H9 (cell line): ENCODE measurements around the gene AMY2A. TPM values are rescaled to one million over a fixed set of nuclear protein-coding genes. Genes with fewer than 3 reads are reported as not detected.
"Not testable (repeated sequence)": the region's sequence is repeated elsewhere in the genome, so short reads cannot be mapped to it uniquely, and the experiment has no call there.

Experiments used
- DNase-seq: peaks from one replicate; pipeline ENCODE4 v3.0.0-alpha.2; 2017
- H2AFZ ChIP-seq: one replicate; pipeline ENCODE4 v1.6.1; 2013; ENCODE audit warnings: mild to moderate bottlenecking, low read length, control low read depth, moderate library complexity
- H2AK5ac ChIP-seq: 2 replicates; pipeline ENCODE4 v1.6.1; 2013; ENCODE audit warnings: low read length, control low read depth, mixed read lengths; ENCODE audit not compliant: insufficient read length
- H2BK120ac ChIP-seq: one replicate; pipeline ENCODE4 v1.6.1; 2013; ENCODE audit warnings: low read depth, mild to moderate bottlenecking, low read length, control low read depth, inconsistent platforms; ENCODE audit not compliant: poor library complexity, severe bottlenecking
- H2BK12ac ChIP-seq: 2 replicates; pipeline ENCODE4 v1.6.1; 2013; ENCODE audit warnings: low read length, control low read depth, mixed read lengths, low read depth; ENCODE audit not compliant: insufficient read length
- H2BK15ac ChIP-seq: 2 replicates; pipeline ENCODE4 v1.6.1; 2013; ENCODE audit warnings: low read depth, low read length, control low read depth
- H2BK20ac ChIP-seq: one replicate; pipeline ENCODE4 v1.6.1; 2013; ENCODE audit warnings: low read depth, mild to moderate bottlenecking, low read length, control low read depth, inconsistent platforms; ENCODE audit not compliant: poor library complexity, severe bottlenecking
- H2BK5ac ChIP-seq: 2 replicates; pipeline ENCODE4 v1.6.1; 2013; ENCODE audit warnings: low read length, control low read depth, mixed read lengths; ENCODE audit not compliant: insufficient read length
- H3K14ac ChIP-seq: 2 replicates; pipeline ENCODE4 v1.6.1; 2013; ENCODE audit warnings: low read length, control low read depth; ENCODE audit not compliant: insufficient read depth
- H3K18ac ChIP-seq: 2 replicates; pipeline ENCODE4 v1.6.1; 2013; ENCODE audit warnings: low read depth, mild to moderate bottlenecking, mixed read lengths, low read length, control low read depth; ENCODE audit not compliant: insufficient read length
- H3K23ac ChIP-seq: 2 replicates; pipeline ENCODE4 v1.6.1; 2013; ENCODE audit warnings: low read length, control low read depth, mixed read lengths, low read depth; ENCODE audit not compliant: insufficient read length
- H3K23me2 ChIP-seq: 2 replicates; pipeline ENCODE4 v1.6.1; 2013; ENCODE audit warnings: low read depth, mild to moderate bottlenecking, mixed read lengths, low read length, control low read depth; ENCODE audit not compliant: insufficient read length, poor library complexity, severe bottlenecking
- H3K27ac ChIP-seq: 2 replicates; pipeline ENCODE4 v1.5.1; 2013; ENCODE audit warnings: low read length, control low read depth, mixed read lengths, low read depth; ENCODE audit not compliant: insufficient read length
- H3K27me3 ChIP-seq: 2 replicates; pipeline ENCODE4 v1.6.1; 2013; ENCODE audit warnings: low read length, control low read depth, inconsistent platforms; ENCODE audit not compliant: insufficient read depth
- H3K4ac ChIP-seq: 2 replicates; pipeline ENCODE4 v1.6.1; 2013; ENCODE audit warnings: low read depth, mild to moderate bottlenecking, control low read depth, inconsistent platforms, low read length, moderate library complexity
- H3K4me1 ChIP-seq: 2 replicates; pipeline ENCODE4 v1.6.1; 2013; ENCODE audit warnings: low read length, control low read depth, inconsistent platforms; ENCODE audit not compliant: insufficient read depth
- H3K4me2 ChIP-seq: 2 replicates; pipeline ENCODE4 v1.6.1; 2013; ENCODE audit warnings: low read length, control low read depth, mixed read lengths; ENCODE audit not compliant: insufficient read length, insufficient read depth
- H3K56ac ChIP-seq: 2 replicates; pipeline ENCODE4 v1.6.1; 2013; ENCODE audit warnings: low read depth, mild to moderate bottlenecking, mixed read lengths, low read length, control low read depth; ENCODE audit not compliant: insufficient read length
- H3K79me1 ChIP-seq: 2 replicates; pipeline ENCODE4 v1.6.1; 2013; ENCODE audit warnings: low read depth, mild to moderate bottlenecking, moderate library complexity, low read length, control low read depth, inconsistent platforms; ENCODE audit not compliant: insufficient read depth, poor library complexity, severe bottlenecking
- H3K79me2 ChIP-seq: 2 replicates; pipeline ENCODE4 v1.6.1; 2013; ENCODE audit warnings: low read length, control low read depth, inconsistent platforms; ENCODE audit not compliant: insufficient read depth
- H3K9ac ChIP-seq: 2 replicates; pipeline ENCODE4 v1.6.1; 2013; ENCODE audit warnings: low read length, control low read depth, mixed read lengths; ENCODE audit not compliant: insufficient read length; ENCODE audit errors: extremely low read depth
- H3K9me3 ChIP-seq: one replicate; pipeline ENCODE4 v1.6.1; 2013; ENCODE audit warnings: low read depth, low read length, inconsistent platforms; ENCODE audit not compliant: control insufficient read depth
- H3T11ph ChIP-seq: one replicate; pipeline ENCODE4 v1.6.1; 2013; ENCODE audit warnings: mild to moderate bottlenecking, low read length, control low read depth, inconsistent platforms
- H4K20me1 ChIP-seq: one replicate; pipeline ENCODE4 v1.6.1; 2013; ENCODE audit not compliant: control insufficient read depth, insufficient read length, insufficient read depth
- H4K5ac ChIP-seq: 2 replicates; pipeline ENCODE4 v1.6.1; 2013; ENCODE audit warnings: low read depth, mild to moderate bottlenecking, mixed read lengths, low read length, control low read depth; ENCODE audit not compliant: insufficient read length
- H4K8ac ChIP-seq: replicated peaks from 2 replicates; pipeline ENCODE4 v1.6.1; 2013; ENCODE audit warnings: low read length, control low read depth, mixed read lengths, low read depth; ENCODE audit not compliant: insufficient read length
- H4K91ac ChIP-seq: 2 replicates; pipeline ENCODE4 v1.6.1; 2013; ENCODE audit warnings: low read depth, mild to moderate bottlenecking, moderate library complexity, mixed read lengths, low read length, control low read depth; ENCODE audit not compliant: insufficient read length
- H3K27ac Mint-ChIP-seq, 3 experiments: 2 replicates in 2 of 3; 3 replicates in 1 of 3; pipeline ENCODE4 v1.8.0; 2020 to 2021; ENCODE audit warnings: mixed read lengths in 3 of 3, mild to moderate bottlenecking in 1 of 3, moderate library complexity in 1 of 3
- H3K27me3 Mint-ChIP-seq: 2 replicates; pipeline ENCODE4 v1.8.0; 2021; ENCODE audit warnings: low read depth, mild to moderate bottlenecking, moderate library complexity, mixed read lengths
- H3K36me3 Mint-ChIP-seq, 3 experiments: 2 replicates in 2 of 3; 3 replicates in 1 of 3; pipeline ENCODE4 v1.8.0; 2020 to 2021; ENCODE audit warnings: low read depth in 3 of 3, mixed read lengths in 3 of 3; ENCODE audit not compliant: insufficient read depth in 1 of 3
- H3K4me1 Mint-ChIP-seq, 2 experiments: 2 replicates each; pipeline ENCODE4 v1.8.0; 2020; ENCODE audit warnings: mixed read lengths in 2 of 2
- H3K4me3 Mint-ChIP-seq, 2 experiments: 2 replicates in 1 of 2; 3 replicates in 1 of 2; pipeline ENCODE4 v1.8.0; 2020 to 2021; ENCODE audit warnings: mild to moderate bottlenecking in 2 of 2, mixed read lengths in 2 of 2, moderate library complexity in 1 of 2
- H3K9me3 Mint-ChIP-seq, 2 experiments: 2 replicates in 1 of 2; 3 replicates in 1 of 2; pipeline ENCODE4 v1.8.0; 2020; ENCODE audit warnings: mild to moderate bottlenecking in 2 of 2, mixed read lengths in 2 of 2, moderate library complexity in 1 of 2
- CTCF ChIP-seq: fragments of 200-600 bp; sonication (generic); conservative IDR thresholded peaks from 3 replicates; pipeline ENCODE4 v1.8.0; 2021; ENCODE audit warnings: antibody characterized with exemption, mild to moderate bottlenecking
- WGBS: extraction: QIAGEN DNeasy Blood & Tissue Kit; methylation state at CpG from one replicate; pipeline ENCODE4 v1.1.7; 2013; ENCODE audit warnings: missing lambda C conversion rate, low lambda C conversion rate, mixed read lengths; ENCODE audit not compliant: insufficient read length; ENCODE audit errors: extremely low coverage; 5-methylcytosine and 5-hydroxymethylcytosine counted together
- total RNA-seq: library from RNA; stranded (reverse); gene quantifications from 2 replicates; pipeline ENCODE4 v1.2.1, GENCODE V29; 2021

AMY2A gene
- total RNA-seq, 1 experiment from 2014 or later: not detected

GRCh38 chr1:103584537-103584936 lies 32.7 kb upstream of the AMY2A start:
- no CpG with 5 or more reads among the region's 2 CpGs for WGBS
- H4K8ac ChIP-seq: no peak overlapping the region
- Mint-ChIP-seq H3K27me3 (no peaks in the 10 kb centered on the region), H3K27ac (no peak overlapping the region), H3K4me3 (no peak overlapping the region), H3K36me3 (peaks cover 0 to 17% (median 7%) of the 10 kb centered on the region in 3 experiments; a peak in 5 of 7 replicates), H3K4me1 (no peaks in the 10 kb centered on the region), H3K9me3 (peaks cover 28 to 41% of the 10 kb centered on the region in 2 experiments)
- no peak overlapping the region for H4K5ac ChIP-seq
- H4K91ac ChIP-seq: no peak overlapping the region
- no peak overlapping the region for H3K18ac ChIP-seq
- no peak overlapping the region for H2BK120ac ChIP-seq
- no peak overlapping the region for H3K9ac ChIP-seq
- H3K23ac ChIP-seq: no peak overlapping the region
- no peak overlapping the region for H3K27ac ChIP-seq
- H2BK15ac ChIP-seq: no peak overlapping the region
- no peaks in the 10 kb centered on the region for H3K79me2 ChIP-seq
- no peak overlapping the region for H3K4me2 ChIP-seq
- no peak for TF ChIP-seq CTCF
- H4K20me1 ChIP-seq: no peaks in the 10 kb centered on the region
- H3K27me3 ChIP-seq: no peaks in the 10 kb centered on the region
- H2BK12ac ChIP-seq: no peak overlapping the region
- no peak overlapping the region for H2AFZ ChIP-seq
- H3K14ac ChIP-seq: no peak overlapping the region
- no peaks in the 10 kb centered on the region for H3K23me2 ChIP-seq
- H3K79me1 ChIP-seq: no peaks in the 10 kb centered on the region
- no peak overlapping the region for H3T11ph ChIP-seq
- no peaks in the 10 kb centered on the region for H3K4me1 ChIP-seq
- no peak overlapping the region for H2BK20ac ChIP-seq
- H2BK5ac ChIP-seq: no peak overlapping the region
- no peak overlapping the region for H3K4ac ChIP-seq
- H3K56ac ChIP-seq: no peak overlapping the region
- no peak for DNase-seq
- peaks cover 23% of the 10 kb centered on the region for H3K9me3 ChIP-seq
- H2AK5ac ChIP-seq: no peak overlapping the region

GRCh38 chr1:103602740-103603139 lies 14.5 kb upstream of the AMY2A start:
- H4K20me1 ChIP-seq, H3K4me2 ChIP-seq, H3K27me3 ChIP-seq, H3K36me3 Mint-ChIP-seq, H3K27me3 Mint-ChIP-seq, H3K4ac ChIP-seq, H3K56ac ChIP-seq, H3K9me3 Mint-ChIP-seq, H3K27ac ChIP-seq, H3K27ac Mint-ChIP-seq, H2BK5ac ChIP-seq, DNase-seq, H3K9me3 ChIP-seq, H2AK5ac ChIP-seq, H3K23ac ChIP-seq, H2BK20ac ChIP-seq, H3K4me1 ChIP-seq, H3K79me2 ChIP-seq, H2BK120ac ChIP-seq, H3K4me1 Mint-ChIP-seq, H3K79me1 ChIP-seq, H4K91ac ChIP-seq, H3K4me3 Mint-ChIP-seq, H3K9ac ChIP-seq, H4K5ac ChIP-seq, H3K18ac ChIP-seq, H2BK12ac ChIP-seq, H2AFZ ChIP-seq, H2BK15ac ChIP-seq, H3K14ac ChIP-seq, H3T11ph ChIP-seq, H4K8ac ChIP-seq, H3K23me2 ChIP-seq: not testable (repeated sequence)
- WGBS: no CpG with 5 or more reads among the region's 3 CpGs
